A204.1 (cell line): ENCODE results near the gene TRAF7.
"Not testable (repeated sequence)": the region's sequence is repeated elsewhere in the genome, so short reads cannot be mapped to it uniquely, and the experiment has no call there.

ENCODE experiments used
- FAIRE-seq: peaks from 2 replicates; lab custom pipeline; 2012; peaks lifted over from hg19 to GRCh38; lab: Jason Lieb, UNC

Gene TRAF7

DNA sequence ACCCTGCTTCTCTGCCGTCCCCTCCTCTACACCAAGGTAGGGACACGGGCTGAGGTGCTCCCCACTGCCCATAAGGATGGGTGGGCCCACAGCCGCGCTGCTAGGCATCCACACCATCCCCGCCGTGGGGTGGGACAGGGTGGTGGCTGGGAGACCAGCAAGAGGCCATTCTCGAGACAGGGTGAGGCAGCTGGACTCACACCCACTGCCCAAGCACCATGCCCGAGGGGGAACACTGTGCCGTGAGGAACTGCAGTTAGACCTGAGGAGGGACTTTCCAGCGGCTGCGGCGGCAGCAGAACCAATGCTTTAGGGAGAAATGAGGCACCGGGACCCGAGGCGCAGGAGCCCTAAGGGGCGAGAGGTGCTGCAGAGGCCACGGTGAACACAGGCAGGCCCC lies 33.2 kb upstream of the TRAF7 start:
- FAIRE-seq: no peak

DNA sequence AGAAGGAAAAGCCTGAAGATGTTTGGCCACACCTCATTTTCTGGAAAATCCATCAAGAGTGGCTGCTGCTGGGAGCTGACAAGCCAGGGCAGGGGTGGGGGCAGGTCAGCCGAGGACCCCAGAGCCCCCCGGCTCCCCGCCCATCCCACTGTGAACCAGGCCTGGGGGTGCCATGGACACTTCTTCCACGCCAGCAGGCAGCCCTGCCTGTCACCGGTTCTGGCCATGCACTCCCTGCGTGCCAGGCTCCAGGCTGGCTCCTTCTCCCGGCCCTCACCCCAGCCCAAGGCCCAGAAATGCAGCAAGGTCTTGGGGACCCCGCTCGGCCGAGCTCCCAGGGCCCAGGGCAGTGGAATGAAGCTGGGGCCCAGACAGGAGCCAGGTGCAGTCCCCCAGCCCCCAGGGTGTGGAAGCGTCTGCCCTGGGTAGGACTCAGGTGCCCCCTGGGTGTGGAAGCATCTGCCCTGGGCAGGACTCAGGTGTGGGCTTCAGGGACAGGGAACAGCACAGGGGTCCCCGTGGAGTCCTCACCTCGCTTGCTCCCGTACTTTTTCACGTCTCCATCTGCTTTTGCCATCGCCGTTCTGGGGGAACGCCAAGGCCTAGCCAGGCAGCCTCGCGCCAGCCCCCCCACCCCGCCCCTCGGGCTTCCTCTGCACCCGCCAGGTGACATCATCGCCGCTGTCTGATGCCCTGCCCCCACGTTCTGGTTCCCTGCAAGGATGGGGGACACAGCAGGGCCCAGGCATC lies 32.5 kb upstream of the TRAF7 start:
- FAIRE-seq: not testable (repeated sequence)

DNA sequence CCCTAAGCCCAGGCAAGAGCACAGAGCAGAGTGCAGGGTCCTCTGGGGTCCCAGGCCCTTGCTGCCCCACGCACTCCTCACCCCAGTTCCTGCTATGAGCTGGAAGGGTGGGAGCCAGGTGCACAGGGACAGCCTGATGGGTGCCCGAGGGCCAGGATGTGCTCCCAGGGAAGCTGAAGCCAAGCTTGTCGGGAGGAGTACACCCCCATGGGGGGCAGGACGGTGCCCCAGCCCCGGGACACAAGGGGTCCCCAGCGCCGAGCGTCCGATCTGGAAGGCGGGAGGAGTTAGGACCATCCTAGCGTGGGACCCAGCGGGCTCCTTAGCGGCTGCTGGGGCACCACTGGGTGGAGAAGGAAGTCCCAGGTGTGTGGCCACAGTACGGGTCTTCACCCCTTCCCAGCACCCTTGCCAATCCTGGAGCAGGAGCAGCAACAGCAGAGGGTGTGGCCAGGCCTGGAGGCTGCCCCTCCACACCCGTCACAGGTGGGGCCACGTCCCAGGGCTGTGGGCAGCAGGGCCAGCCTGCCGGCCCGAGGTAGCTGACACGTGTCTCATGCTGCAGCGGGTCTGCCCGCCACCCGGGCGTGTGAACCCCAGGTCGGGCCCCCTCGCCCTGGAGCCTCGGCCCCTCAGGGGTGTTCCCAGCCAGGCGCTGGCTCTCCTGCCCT lies 31.7 kb upstream of the TRAF7 start:
- FAIRE-seq: not testable (repeated sequence)

DNA sequence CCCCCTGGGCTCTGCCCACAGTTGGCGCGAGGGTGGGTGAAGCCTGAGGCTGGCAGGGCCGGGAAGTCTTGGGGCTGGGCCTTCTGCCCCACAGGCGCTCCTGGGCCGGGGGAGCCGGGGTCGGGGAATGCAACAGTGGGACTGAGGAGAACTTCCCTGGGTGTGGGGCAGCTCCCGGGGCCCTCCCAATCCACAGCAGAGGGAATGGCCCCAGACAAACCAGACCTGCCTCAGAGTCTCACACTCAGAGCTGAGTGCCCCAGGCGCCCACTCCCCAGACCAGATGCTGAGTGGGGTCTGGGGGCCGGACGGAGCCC lies 31.2 kb upstream of the TRAF7 start:
- FAIRE-seq: not testable (repeated sequence)

DNA sequence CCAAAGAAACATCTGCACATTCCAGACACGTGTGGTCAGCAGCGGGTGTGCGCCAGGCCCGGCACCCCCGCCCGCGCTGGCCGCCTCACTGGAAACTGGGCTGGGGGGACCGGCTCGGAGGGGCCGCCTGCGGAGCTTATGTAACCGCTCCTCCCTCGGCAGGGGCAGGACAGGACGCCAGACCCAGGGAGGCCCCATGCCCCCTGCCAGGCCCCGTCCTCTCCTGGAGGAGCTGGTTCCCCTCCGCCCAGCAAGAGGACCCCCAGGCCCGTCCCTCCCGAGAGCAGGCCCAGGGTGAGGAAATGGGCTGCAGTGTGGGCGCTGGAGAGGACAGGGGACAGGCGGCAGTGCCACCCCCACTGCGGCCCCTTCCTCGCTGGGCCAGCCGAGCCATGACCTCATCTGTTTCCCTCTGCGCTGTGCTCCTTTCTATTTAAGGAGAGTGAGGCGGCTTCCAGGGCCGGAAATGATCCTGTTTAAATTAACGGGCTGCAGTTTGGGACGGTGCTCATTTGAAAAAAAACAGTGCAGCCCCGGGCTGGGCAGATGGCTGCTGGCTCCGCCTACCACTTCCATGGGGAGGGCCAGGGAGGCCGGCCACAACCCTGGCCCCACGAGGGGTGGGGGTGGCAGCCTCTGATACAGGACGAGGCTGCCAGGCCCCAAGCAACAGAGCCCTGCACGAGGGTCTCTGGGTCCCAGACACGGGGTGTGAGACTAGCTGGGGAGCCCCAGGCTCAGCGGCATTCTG lies 30.7 kb upstream of the TRAF7 start:
- peak; percentile 68 for FAIRE-seq

DNA sequence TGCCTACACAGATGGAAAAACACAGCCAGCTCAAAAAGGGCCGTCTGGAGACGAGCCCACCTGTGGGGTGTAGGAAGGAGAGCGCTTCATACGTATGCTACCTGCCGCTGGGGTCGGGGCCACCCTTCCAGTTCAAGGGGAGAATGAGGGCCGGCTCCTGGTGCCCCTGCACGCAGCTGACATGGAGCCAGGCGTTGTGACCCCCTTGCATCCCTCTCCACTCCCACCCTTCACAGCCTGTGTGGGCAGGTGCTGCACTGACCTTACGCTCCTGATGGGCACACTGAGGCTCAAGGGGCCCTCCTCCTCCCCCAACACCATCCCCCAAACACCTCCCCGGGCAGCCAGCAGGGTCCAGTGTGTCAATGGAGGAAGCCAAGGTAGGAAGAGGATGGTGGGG lies 30.0 kb upstream of the TRAF7 start:
- not testable (repeated sequence) for FAIRE-seq

DNA sequence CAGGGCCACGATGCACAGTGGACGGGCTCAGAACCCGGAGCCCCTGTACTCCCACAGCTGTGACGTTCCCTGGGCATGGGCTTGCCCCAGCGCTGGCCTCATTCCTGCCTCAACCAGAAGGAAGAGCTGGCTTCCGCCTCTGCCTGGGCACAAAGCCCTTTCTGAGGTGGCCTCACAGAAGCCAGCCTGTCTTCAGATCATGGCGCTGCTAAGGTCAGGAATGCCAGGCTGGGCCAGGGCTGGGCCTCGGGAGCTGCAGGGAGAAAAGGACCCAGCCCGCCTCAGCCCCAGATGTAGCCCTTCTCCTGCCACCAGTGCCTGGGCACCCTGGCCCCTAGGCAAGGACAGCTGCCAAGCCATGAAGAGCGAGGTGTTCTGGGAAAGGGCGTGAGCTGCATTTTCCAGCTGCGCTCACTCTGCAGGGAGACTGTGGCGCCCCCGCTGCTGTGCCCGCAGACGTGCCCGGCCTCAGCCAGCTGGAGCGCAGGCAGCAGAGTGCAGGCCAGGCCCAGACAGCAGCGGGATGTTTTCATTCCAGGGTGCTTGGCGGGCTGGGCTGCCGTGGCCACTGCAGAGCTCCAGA lies 29.3 kb upstream of the TRAF7 start:
- FAIRE-seq: not testable (repeated sequence)

DNA sequence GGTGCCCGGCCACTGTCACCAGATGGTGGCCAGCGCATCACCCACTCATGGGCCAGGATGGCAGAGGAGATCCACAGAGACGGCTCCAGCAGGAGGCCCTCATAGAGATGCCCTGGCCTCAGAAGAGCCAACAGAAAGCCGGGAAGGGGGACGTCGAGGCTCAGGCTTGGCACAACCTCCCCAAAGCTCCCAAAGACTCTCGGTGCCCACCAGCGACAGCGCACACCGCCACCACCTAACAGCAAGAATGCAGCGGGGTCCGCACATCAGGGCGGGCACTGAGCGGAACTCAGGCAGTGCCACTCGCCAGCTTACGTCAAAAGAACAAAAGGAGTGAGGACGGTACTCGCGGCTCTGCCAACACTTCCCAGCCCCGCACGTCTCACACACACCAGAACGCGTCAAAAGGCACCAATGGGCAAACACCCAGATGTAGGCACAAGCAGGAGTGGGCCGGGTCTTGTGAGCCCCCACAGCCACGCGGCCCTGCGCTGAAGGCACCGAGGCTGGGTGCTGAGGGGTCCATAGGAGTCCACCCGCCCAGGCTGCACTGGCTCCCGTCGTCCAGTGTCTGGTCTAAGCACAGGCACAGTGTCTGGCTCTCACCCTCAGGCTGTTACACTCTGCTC lies 28.5 kb upstream of the TRAF7 start:
- FAIRE-seq: not testable (repeated sequence)

DNA sequence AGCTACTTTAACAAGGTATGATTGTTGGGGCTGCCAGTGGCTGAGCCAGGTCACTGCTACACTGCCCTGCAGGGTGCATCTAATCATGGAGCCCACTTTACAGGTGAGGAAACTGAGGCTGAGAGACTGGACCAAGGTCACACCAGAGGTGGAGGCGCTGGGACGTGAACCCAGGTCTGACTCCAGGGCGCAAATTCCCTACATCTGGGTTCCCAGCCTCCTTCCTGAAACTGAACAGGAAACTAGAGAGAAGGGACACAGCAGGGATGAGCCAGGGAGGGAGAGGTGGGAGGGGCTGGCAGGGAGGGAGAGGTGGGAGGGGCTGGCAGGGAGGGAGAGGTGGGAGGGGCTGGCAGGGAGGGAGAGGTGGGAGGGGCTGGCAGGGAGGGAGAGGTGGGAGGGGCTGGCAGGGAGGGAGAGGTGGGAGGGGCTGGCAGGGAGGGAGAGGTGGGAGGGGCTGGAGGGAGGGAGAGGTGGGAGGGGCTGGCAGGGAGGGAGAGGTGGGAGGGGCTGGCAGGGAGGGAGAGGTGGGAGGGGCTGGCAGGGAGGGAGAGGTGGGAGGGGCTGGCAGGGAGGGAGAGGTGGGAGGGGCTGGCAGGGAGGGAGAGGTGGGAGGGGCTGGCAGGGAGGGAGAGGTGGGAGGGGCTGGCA lies 27.8 kb upstream of the TRAF7 start:
- FAIRE-seq: not testable (repeated sequence)

DNA sequence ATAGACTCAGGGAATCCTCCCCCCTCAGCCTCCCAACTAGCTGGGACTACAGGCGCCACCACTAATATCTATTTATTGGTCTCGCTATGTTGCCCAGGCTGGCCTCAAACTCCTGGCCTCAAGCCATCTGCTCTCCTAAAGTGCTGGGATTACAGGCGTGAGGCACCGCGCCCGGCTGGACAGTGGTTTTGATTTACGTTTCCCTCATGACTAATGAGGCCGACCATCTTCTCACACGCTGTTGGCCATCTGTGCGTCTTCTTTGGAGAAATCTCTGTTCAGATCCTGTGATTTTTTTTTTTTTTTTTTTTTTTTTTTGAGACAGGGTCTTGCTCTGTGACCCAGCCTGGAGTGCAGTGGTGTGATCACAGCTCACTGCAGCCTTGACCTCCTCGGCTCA lies 26.3 kb upstream of the TRAF7 start:
- FAIRE-seq: not testable (repeated sequence)

DNA sequence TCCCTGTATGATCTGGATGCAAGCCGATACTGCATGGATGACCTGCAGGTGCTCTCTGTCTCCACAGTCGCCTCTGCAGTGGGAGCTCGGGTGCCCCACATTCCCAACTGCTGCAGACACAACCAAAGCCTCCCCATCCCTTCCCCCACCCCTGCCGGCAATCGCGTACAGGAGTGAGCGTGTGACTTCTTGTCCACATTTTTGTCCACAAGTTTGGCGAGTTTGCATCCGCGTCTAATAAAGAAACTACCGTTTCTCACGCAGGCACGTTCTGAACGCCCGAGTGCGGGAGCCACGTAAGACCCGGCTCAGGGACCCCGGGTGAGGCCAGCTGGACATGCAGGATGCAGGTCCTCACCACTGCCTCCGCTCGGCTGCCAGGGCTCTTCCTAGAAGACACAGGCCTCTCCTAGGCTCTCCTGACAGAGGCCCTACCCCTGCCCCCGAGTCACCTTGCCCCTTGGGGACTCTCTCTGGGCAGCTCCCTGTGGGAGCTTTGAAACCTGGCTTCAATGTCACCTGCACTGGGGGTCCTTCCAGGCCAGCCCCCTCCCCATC lies 25.6 kb upstream of the TRAF7 start:
- not testable (repeated sequence) for FAIRE-seq

DNA sequence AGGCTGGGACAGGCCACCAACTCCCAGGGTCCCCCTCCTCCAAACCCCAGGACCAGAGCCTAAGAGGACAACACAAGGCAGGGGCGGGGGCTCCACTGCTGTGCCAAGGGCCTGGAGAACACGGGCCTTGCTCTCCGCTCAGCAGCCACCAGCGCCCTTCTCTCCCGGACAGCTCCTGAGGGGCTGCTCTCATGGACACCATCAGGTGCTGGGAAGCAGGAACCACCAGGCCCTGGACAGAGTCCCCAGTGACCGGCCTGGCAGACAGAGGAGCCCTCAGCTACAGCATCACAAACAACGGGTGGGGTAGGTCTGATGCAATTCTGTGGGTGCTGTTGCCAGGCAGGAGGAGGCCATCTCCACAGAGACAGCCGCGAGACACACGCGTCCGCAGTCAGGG lies 21.8 kb upstream of the TRAF7 start:
- FAIRE-seq: not testable (repeated sequence)

DNA sequence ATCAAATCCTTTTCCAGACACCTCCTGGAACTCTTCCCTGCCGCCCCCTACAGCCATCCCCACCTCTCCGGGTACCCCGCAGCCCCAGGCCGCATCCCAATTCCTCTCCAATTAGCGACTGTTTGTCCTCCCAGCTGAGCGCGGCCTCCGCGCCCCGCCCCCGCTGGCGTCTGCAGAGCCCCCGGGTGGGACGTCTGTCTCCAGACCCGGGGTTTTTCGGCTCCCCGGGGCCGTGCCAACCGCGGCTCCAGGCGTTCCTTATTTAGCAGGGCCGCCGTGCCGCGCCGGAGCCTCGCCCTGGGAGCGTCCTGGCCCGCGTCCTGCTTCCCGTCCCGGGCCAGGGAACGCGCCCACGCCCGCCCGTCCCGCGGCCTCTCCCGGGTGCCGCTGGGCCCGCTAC lies 20.5 kb upstream of the TRAF7 start:
- FAIRE-seq: not testable (repeated sequence)

DNA sequence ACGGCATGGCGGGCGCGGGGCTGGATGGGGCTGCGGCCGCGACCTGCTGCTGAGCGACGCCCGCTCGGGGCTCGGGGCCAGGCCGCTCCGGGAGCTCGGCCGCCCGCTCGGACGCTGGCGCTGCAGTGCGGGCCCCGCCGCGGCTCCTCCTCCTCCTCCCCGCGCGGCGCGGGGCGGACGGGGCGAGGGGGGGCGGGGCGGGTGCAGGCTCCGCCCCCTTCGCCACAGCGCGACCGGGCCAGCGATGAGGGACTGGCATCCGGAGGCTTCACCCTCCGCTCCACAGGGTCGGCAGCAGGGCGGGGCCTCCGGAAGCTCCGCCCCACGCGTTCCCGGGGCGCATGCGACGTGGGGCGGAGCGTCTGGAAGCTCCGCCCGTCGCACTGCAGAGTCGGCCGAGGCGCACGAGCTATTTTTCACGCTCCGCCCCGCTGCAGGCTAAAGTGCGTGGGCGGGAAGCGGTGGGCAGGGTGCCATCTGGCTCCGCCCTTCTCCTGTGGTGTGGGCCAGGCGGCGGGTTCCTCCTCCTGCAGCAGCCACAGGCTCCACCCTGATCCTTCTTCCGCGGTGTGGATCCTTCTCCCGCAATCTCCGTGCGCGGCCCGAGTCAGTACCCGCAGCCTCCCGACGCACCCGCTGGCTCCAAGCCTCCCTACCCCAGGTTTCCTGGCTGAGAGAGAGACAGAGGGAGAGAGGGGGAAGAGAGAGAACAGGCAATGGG lies 19.7 kb upstream of the TRAF7 start, which contains the start of gene PKD1:
Gene PKD1, minus strand, starts transcription at position 129 of the 721 bp plus-strand sequence. CDS start 209 bp downstream, outside the sequence.
- FAIRE-seq: peak; percentile 90

DNA sequence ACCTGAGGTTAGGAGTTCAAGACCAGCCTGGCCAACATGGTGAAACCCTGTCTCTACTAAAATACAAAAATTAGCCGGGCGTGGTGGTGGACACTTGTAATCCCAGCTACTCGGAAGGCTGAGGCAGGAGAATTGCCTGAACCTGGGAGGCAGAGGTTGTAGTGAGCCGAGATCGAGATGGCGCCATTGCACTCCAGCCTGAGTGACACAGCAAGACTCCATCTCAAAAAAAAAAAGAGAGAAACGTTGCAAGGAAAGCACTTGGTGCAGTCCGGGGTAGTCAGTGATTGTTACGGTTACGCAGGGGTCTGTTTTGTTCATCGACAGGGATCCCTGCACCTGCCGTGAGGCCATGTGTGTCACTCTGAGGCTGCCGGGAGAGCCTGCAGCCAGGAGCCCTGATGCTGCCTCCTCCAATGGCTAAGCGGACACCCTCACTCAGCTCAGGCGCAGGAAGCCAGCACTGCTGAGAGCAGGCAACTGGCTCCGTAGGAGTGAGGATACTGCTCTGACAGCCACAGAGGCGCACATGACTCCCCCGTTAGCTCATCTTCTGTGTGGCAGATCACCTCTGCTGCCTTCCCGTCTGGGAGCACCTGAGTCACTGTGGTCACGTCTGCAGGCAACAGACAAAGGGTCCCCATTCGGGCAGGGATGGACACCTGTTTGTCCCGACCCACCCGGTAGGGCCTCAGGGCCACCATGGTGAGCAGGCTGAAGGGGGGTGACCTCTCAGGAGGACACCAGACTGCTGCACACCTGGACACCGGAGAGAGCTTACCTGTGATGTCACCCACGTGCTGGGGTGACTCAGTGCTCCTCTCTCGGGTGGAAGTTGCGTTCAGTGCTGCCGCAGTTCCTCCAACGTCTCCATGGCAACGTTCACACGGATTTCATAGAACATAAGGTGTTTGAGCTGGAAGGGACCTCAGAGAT lies 12.4 kb upstream of the TRAF7 start:
- no peak for FAIRE-seq

DNA sequence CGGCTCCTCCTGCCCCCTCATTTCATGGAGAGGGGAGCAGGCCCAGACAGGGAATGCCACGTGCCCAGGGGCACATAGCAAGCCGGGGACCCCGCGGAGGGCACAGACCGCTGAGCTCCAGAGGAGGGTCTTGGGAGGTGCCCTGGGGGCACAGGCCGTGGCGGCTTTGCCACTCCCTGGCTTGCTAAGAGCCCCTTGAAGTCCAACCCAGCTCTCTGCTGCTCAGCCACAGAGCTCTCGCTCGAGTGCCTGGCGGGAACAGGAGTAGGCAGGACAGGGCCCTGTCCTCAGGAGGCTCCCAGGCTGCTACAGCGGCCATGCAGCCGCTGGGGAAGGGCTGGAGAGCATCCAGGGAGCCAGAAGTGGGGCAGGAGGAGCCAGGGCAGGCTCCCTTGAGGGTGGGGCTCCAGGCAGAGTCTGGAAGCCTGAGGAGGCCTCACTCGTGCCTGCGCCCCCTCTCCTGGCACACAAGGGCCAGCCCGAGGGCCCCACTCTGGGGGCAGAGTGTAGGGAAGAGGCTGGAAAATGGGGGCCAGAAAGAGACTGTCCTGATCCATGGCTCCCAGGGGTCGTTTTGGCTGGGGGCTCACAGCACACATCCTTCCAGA lies 11.6 kb upstream of the TRAF7 start:
- FAIRE-seq: no peak

DNA sequence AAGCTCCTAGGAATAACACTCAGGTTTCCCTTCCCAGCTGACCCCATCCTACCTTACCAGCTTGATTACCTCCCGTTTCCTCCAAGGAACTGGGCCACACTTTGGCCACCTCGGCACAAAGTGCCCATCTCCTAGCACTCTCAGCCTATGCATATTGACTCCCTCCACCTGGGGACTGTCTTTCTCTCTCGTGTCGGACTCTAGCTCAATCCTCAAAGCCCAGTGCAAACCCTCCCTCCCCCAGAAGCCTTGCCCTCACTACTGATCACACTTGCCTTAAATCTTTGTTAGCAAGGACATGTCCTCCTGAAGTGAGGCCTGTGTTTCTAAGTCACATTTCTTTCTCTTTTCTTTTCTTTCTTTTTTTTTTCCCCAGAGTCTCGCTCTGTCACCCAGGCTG lies 9.7 kb upstream of the TRAF7 start:
- no peak for FAIRE-seq

DNA sequence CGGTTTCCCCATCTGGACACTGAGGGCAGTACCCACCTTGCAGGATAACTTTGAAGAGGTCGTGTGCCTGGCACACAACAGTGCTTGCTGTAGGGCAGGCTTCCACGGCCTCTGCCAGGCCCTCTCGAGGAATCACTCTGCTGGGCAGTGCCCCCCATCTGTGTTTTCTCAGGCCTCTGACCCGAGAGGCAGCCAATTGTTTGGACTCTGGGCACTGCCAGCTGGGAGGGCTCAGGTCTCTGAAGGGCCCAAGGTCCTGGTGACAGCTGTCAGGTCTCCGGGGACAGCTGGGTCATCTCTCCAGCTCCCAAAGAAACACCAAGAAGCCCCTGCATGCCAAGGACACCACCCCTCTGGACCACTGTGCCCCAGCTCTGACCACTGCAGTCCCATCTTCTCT lies 8.2 kb upstream of the TRAF7 start:
- FAIRE-seq: no peak

DNA sequence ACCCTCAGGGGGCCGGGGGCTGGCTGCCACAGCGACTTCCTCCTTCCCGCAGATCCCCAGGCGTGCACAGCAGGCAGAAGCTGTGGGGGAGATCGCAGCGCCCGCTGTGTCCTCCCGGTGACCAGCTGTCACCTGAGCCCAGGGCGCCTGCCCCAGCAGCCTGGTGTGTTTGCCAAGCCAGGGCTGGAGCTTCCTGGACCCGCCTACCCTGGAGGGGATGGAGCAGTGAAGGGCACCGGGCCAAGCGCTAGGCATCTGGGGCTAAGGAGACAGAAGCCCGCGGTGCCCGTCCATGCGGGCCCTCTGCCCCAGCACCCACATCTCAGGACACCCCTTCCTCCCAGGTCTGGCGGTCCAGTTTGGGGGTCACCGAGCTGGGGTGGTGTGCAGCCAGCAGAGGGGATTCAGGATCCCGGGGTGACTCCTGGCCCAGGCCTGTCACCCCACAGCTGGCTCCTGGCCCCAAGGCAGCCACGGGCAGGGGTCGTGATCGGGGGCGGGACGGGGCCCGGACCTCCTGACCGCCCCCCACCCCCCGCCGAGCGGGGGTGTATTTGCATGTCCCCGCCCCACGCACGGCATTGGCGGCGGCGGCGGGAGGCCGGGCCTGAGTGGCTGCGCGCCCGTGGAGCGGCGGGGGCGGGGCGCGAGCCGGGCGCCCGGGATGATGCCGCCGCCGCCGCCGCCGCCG lies 7.5 kb upstream of the TRAF7 start, which contains the start of gene RAB26:
Gene RAB26, plus strand, starts transcription at position 645 of the 691 bp plus-strand sequence. CDS start 159 bp downstream, outside the sequence.
- FAIRE-seq: no peak
